ENCODE measurements around the gene TLE1.

DNA sequence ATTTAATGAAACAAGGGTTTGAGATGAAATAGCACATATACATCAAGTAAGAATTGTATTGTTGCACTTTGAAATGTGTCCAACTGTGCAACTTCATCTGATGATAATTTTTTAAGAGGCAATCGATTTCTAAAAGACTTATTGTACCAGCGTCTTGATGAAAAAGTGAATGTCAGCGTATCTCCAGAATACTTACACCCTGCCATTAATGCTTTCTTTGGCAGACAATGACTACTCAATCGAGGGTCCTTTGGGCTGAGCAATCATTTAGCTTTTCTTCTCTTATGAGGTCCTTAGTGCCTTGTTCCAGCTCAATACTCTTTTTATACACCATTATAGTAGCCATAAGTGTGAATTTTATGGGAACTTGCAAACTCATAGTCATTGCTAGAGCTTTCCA lies 4.7 kb downstream of the TLE1 start:
- TF ChIP-seq, protein P1, sequence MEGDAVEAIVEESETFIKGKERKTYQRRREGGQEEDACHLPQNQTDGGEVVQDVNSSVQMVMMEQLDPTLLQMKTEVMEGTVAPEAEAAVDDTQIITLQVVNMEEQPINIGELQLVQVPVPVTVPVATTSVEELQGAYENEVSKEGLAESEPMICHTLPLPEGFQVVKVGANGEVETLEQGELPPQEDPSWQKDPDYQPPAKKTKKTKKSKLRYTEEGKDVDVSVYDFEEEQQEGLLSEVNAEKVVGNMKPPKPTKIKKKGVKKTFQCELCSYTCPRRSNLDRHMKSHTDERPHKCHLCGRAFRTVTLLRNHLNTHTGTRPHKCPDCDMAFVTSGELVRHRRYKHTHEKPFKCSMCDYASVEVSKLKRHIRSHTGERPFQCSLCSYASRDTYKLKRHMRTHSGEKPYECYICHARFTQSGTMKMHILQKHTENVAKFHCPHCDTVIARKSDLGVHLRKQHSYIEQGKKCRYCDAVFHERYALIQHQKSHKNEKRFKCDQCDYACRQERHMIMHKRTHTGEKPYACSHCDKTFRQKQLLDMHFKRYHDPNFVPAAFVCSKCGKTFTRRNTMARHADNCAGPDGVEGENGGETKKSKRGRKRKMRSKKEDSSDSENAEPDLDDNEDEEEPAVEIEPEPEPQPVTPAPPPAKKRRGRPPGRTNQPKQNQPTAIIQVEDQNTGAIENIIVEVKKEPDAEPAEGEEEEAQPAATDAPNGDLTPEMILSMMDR (IDR thresholded peaks at IDR 0.05; ENCODE audit: low read length), result no peak
- no peak for TF ChIP-seq EZH2 (IDR thresholded peaks at IDR 0.05; ENCODE audit: borderline replicate concordance, low read length)
